Mucosa of descending colon (tissue), 3 donors: ENCODE results near the gene CDC42EP2. TPM values are rescaled to one million over a fixed set of nuclear protein-coding genes. Genes with fewer than 3 reads are reported as not detected.
A peak's percentile ranks its signal among the peaks of the same experiment; 100 is the strongest.

ENCODE experiments used
- ATAC-seq: fragments of 200-7000 bp; cut with Tn5 transposase; one replicate; pipeline ENCODE4 v1.9.1; 2020; ENCODE audit warnings: mild to moderate bottlenecking, moderate library complexity
- DNase-seq, 3 donors: peaks; one replicate each; pipeline ENCODE4 v3.0.0-alpha.2; 2020
- H3K36me3 ChIP-seq: fragments of 200-600 bp; one replicate; pipeline ENCODE4 v1.8.0; 2021; ENCODE audit warnings: low read depth, mild to moderate bottlenecking
- H3K4me1 ChIP-seq: fragments of 200-600 bp; one replicate; pipeline ENCODE4 v1.8.0; 2021; ENCODE audit warnings: low read depth, mild to moderate bottlenecking
- H3K4me3 ChIP-seq: fragments of 200-600 bp; one replicate; pipeline ENCODE4 v1.8.0; 2021; ENCODE audit warnings: mild to moderate bottlenecking
- H3K9me3 ChIP-seq: fragments of 200-600 bp; one replicate; pipeline ENCODE4 v1.8.0; 2021; ENCODE audit warnings: mild to moderate bottlenecking
- CTCF ChIP-seq: fragments of 200-600 bp; IDR thresholded peaks from one replicate; pipeline ENCODE4 v1.8.0; 2022; ENCODE audit warnings: antibody characterized with exemption, mild to moderate bottlenecking
- intact Hi-C, 2 donors: fragments of 100-400 bp; cut with DNase I in 1 of 2; cut with micrococcal nuclease in 1 of 2; formaldehyde crosslinking; loops; one replicate each; pipeline versions ENCODE4 v1.11.0 to v1.11.1; 2022; cut with DNase I, micrococcal nuclease
- total RNA-seq, 3 donors: library from RNA; stranded (reverse); fragmentation: NEBNext Ultra II Directional in 2 of 3; extraction: Animal tissue kit (Norgen Biotek cat#: 25700) in 2 of 3; gene quantifications; one replicate each; pipeline versions ENCODE4 v1.2.1 to v1.2.4, GENCODE V29; 2021 to 2023
- donor health status: DM: no; HTN: no; CAD: no; lungs with moderate emphysema.
- donor health status: DM: no; HTN: no; CAD: no.
- donor health status: DM: no; HTN: yes; CAD: no.

CDC42EP2 gene
- total RNA-seq, 3 donors from 2014 or later, result 7.0 to 27.4 (median 11.6) TPM

- TF ChIP-seq CTCF, result no peak
- H3K36me3 ChIP-seq, result no peaks in the 10 kb centered on the region
- no peak for ATAC-seq
- peaks cover 18% of the 10 kb centered on the region for H3K4me1 ChIP-seq
- H3K4me3 ChIP-seq, result no peak overlapping the region
- no peak for DNase-seq
- H3K9me3 ChIP-seq, result no peaks in the 10 kb centered on the region
- intact Hi-C loops, result no loop called here
Measured at GRCh38 chr11:65304110-65304509, 10.6 kb upstream of the CDC42EP2 start.

GRCh38 chr11:65304613-65305012, 10.1 kb upstream of the CDC42EP2 start:
- ATAC-seq (no peak), DNase-seq (no peak)

GRCh38 chr11:65305501-65306268, 9.0 kb upstream of the CDC42EP2 start:
- peak in 1 of 3 donors; percentile 54 for DNase-seq
- TF ChIP-seq CTCF, result no peak
- ATAC-seq, result peak; percentile 56
- no peaks in the 10 kb centered on the region for H3K36me3 ChIP-seq
- no peaks in the 10 kb centered on the region for H3K9me3 ChIP-seq
- H3K4me3 ChIP-seq, result no peak overlapping the region
- intact Hi-C loops, result no loop called here
- H3K4me1 ChIP-seq, result peaks cover 20% of the 10 kb centered on the region

More at GRCh38 chr11:65304613-65305012, 10.1 kb upstream of the CDC42EP2 start:
- TF ChIP-seq CTCF, result no peak
- no peaks in the 10 kb centered on the region for H3K9me3 ChIP-seq
- H3K4me3 ChIP-seq, result no peak overlapping the region
- peaks cover 20% of the 10 kb centered on the region for H3K4me1 ChIP-seq
- intact Hi-C loops, result no loop called here
- H3K36me3 ChIP-seq, result no peaks in the 10 kb centered on the region

- H3K4me1 ChIP-seq, result peaks cover 20% of the 10 kb centered on the region
- no peak for DNase-seq
- intact Hi-C loops, result no loop called here
Measured at GRCh38 chr11:65307298-65308229, 7.1 kb upstream of the CDC42EP2 start.

More at GRCh38 chr11:65307298-65308229, 7.1 kb upstream of the CDC42EP2 start:
- Histone ChIP-seq H3K9me3 (no peaks in the 10 kb centered on the region), H3K4me3 (no peak overlapping the region), H3K36me3 (no peaks in the 10 kb centered on the region)
- no peak for ATAC-seq
- TF ChIP-seq CTCF, result no peak
